Suppressor macrophage treated with lipopolysaccharide for 4 hours (primary cell): ENCODE data around the gene DHRS4.

ENCODE experiments used
- DNase-seq: peaks from one replicate; pipeline ENCODE4 v3.0.0-alpha.2; 2020

The DHRS4 gene

DNA sequence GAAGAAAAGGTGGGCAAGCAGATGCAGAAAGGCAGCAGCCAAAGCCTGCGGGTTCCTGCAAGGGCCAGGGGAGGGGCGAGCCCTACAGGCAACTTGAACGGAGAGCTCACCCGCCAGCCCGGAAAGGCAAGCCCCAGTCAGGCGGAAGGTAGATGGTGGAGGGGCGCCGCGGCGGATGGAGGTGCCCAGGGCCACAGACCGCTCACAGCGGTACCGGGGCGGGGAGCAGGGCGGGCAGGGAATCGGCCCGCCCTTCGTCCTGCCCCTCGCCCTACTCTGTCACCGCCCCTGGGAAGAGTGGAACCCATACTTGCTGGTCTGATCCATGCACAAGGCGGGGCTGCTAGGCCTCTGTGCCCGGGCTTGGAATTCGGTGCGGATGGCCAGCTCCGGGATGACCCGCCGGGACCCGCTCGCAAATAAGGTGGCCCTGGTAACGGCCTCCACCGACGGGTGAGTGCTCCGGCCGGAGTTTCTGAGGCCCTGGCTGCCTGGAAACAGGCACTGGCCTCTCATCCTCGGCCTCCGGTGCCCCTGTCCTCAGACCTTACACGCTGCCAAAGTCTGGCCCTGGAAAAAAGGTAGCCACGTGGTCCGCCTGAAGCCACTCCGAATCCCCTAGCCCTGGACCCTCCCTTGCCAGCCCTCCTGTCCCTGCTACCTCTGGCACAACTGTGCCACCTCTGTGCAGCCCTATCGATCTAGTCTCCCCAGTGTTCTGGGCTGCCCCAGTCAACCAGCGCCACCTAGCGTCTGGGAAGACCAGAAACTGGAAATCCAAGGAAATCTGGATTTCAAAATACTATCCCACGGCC lies at the start of gene DHRS4:
TSS of gene DHRS4 (plus strand) at position 307 of the 815 bp plus-strand sequence. CDS start at position 326, 19 bp downstream.
- DNase-seq = peak; percentile 86

DNA sequence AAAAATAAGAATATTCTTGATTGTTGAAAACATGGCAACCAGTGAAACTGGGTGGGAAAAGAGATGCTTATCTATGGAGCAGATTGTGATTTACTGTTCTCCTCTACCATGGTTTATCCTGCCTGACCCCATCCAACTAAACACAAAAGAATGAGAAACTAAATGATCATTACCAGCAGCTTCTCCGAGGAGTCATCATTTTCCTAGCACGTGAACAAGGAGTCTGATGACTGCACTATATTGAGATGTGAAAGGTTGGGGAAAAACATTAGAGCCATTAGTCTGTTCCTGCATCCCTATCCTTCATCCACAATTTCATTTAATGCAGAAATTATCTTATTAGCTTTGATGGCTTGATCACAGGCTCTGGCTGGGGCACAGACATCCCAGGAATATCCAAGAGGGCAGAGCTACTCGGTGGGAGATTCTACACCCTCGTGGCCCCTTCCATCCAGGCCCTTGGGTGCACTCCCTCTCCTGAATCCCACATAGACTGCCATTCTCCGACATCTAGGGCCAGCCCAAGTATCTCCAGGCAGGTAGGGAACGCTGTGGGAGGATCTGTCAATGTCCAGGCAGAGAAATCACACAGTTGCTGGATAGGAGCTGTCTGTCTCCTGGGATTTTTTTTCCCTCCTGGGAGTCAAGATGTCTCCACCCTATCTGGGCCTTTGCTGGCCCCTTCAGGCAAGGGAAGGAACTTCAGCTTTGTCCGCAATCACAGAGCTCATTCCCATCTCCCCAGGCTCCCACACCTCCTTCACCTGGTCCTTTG lies 43.3 kb upstream of the DHRS4 start:
- DNase-seq = peak; percentile 61

DNA sequence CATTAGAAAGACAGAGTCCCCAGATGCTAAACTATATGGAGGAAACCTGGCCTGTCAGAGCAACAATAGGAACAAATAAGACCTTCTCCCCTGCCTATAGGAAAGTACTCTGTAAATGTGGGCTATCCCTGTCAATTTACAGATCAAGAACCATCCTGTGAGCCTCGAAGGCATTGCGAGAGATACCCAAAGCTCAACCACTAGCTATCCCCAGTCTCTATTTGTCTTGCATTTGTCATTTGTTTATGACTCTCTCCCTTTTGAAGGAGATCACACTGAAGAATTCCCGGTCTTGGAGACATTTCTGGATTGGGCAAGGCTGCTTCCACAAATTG lies 42.7 kb upstream of the DHRS4 start:
- no peak for DNase-seq

DNA sequence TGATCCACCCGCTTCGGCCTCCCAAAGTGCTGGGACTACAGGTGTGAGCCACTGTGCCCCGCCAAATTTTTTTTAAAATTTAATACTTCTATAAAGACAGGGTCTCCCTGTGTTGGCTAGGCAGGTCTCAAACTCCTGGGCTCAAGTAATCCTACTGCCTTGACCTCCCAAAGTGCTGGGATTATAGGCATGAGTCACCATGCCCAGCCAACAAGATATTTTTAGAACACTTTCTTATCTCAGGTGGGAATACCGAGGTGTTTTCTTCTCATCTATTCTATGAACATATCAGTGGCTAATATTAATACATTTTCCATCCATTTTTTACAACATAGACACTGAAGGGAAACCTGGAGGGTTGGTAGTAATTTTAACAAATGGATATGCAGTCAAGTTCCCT lies 38.0 kb upstream of the DHRS4 start:
- DNase-seq = no peak

DNA sequence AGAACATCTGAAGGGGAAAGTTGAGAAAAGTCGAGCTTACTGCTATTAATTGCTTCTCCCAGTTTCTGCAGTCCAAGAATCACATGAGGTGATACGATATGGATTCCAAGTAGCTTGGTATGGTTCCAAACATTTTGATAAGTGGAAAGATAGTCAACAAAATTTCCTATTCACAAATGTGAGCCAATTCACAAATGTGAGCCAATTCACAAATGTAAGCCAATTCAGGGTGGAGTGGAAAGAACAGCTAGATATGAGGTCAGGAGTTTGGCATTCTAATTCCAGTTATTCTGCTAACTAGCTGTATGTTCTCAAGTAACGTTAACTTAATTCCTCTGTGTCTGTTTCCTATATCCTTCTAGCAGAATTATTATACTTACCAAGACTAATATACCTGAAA lies 37.6 kb upstream of the DHRS4 start:
- no peak for DNase-seq

DNA sequence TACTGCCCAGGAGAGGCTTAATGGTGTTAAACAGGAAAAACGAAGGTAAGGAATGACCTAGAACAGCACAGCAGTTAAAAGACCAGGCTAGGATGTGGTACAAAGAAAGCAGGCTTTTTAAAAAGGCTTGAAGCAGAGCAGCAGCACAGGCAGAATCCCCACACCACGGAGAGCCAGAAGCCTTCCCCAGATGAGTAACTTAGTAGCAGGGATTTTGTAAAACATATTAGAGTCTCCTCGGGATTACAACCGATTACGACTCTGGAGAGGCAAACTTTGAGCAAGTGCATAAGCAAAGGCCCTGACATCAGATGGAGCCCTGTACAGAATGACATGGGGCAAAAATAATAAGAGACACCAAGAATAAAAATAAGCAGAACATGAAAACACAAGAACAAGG lies 37.1 kb upstream of the DHRS4 start:
- DNase-seq = no peak

DNA sequence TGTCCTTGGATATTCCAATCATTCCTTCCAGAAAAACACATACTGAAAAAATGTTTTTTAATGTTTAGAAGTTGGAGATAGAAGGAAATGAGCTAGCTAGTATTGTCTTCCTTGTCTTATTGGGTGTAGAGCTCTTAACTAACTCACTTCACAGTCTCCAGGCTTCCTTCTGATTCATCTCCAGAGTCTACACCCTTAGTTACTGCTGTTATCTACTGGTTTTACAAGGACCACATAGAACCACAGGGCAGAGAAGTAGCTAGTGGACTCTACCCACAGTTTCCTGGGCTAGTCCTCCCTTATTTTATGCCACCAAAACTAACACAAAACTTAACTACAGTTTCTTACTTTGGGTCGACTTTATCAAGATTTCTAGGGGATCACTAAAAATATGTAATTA lies 31.0 kb upstream of the DHRS4 start:
- no peak for DNase-seq

DNA sequence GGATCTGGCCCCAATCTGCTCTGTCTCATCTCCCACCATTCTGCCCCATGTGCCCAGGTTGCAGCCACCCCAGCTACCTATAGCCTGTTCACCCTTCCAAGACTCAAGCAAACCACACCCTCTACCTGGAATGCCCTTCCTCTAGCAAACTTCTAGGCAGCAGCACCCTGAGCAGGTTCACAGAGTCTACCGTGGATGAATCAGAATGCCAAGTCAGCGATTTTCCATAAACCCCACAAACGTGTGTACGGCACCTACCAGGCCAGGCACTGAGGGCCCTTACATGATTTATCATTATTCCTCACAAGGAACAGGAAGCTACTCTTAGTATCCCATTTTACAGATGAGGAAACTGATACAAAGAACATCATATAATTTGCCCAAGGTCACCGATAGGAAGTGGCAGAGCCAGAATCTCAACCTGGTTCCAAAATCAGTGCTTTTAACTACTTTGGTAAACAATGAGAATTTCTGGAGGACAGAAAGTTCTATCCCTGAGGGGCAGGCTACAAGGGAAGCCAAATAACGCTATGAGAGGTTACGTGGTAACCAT lies 28.0 kb upstream of the DHRS4 start:
- DNase-seq = no peak

DNA sequence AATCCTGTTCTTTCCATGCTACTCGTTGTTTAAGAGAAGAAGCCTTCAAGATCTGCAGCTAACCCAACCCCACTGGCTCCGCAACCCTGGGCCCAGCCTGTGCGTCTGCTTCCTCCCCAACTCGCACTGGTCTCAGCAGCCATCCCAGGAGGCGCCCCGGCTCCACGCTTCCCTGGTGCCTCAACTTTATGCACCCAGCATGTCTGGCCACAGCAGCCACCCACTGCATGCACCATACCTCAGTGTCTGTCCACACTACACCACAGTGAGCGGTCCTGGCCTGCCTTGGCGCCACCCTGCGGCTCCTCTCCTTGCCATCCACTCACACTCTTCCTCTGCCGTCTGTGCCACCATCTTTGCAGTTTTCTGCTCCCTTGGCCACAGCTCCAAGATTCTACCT lies 27.0 kb upstream of the DHRS4 start:
- no peak for DNase-seq

DNA sequence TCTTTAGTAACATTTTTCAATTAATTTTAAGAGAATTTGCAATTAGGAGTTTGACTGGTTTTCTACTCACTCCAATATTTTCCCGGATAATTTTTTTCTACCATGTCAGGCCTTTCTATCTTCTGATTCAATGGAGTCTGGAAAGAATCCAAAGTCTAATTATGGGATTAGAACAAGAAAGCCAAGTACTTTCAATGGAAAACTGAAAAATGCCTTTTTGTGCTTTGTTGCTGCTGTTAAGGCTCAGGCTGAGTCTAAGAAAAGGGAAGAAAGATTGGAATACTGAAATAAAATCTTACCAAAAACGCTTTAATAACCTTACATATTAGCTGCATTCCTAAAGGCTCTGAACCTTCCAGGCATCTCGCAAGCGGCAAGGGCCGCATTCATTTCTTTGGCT lies 24.4 kb upstream of the DHRS4 start:
- no peak for DNase-seq

DNA sequence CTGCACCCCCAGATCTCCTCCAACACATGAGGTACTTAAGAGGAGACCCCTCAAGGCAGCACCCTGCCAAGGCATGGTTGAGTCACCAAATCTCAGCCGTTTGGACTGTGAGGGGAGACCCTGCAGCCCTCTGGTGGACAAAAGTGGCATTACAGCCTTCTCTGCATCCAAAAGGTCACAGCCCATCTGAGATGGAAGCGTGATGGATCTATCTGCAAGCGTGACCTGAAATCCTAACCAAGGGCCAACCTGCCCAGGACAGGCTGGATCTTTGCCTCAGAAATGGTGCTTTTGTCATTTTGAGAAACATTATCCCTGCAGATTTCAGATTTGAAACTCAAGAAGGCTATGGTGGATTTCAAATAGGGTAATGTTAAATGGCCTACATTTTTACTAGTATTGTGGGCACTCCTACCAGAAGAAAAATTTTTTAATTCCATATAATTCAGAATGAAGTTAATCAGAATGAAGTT lies 23.7 kb upstream of the DHRS4 start:
- DNase-seq = peak; percentile 88

DNA sequence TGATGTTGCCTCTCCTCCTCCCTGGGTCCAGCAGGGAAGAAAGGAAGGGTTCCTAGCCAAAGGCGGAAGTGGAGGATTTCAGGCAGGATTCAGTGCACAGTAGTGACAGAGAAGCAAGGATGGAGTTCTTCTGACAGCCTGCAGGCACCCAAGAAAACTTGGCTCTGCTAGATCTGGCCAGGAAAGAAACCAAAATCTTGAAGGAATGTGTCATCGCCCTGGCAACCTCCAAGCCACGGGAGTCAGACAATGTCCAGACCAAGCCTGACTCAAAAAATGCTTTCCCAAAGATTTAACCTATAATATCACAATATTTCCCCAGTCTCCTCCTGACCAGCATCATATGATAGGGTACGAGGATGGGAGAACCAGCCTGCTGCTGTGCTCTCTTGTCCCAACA lies 22.8 kb upstream of the DHRS4 start:
- DNase-seq = no peak

DNA sequence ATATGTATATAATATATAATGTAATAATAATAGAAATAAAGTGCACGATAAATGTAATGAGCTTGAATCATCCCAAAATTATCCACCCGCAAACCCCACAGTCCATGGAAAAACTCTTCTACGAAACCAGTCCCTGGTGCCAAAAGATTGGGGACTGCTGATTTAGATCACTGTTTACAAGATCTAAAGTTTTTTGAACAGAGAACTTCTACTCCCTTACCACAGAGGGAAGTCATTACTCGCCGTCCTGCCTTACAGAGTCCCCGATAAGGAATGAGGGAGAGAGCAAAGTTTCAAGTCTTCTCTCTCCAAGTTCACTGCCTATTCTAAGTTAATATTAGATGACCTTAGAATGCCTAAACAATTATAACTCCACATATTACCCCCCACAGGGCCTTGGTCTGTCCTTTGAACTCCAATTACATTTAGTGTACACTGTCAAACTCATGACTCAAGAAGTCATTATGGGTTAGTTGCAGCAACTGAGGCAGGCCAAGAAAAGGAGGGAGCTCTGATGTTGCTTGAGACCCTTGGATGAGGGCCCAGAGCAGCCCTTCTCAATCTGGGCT lies 21.8 kb upstream of the DHRS4 start:
- no peak for DNase-seq

DNA sequence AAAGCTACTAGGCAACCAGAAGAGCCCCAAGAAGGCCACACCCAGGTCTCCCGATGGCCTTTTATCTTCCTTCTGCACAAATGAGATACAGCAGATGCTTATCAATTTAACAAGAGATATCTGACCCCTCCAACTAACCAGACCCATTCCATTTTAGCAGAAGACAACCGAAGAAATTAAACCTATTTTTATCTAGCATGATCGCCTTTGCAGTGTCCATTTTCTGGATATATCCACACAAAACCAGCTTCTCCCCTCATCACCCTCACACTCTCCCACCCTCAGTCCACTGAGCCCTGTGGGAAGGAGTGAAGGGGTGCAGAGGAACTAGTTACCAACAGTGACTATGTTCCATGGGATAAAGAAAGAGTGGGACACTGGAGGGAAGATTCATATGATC lies 20.9 kb upstream of the DHRS4 start:
- DNase-seq = no peak

DNA sequence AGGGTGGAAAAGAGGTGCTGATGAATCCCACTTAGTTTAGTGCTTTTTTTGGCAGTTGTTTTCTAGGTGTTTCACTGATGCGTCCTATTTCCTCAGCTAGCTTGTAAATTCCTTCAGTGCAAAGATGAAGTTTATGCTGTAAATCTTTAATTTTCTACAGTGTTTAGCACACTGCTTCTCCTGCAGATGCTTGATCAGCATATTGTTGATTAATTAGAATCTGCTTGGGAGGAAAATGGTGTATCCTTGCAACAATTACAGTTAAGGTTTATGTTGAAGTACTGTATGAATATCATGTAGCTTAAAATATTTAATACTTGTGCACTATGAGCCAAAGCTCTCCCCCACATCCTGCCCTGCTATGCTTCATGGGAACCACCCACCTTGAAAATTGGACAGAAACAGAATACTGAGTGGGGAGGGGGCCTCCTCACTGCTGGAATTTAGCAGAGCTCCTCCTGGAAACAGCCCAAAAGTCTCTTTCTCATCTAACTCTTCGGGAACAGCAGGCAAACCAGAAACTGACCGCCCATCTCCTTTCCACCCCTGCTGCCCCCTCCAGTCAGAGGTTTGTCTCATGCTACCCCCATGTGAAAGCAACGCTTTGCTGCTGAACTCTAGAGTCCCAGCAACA lies 20.3 kb upstream of the DHRS4 start:
- no peak for DNase-seq

DNA sequence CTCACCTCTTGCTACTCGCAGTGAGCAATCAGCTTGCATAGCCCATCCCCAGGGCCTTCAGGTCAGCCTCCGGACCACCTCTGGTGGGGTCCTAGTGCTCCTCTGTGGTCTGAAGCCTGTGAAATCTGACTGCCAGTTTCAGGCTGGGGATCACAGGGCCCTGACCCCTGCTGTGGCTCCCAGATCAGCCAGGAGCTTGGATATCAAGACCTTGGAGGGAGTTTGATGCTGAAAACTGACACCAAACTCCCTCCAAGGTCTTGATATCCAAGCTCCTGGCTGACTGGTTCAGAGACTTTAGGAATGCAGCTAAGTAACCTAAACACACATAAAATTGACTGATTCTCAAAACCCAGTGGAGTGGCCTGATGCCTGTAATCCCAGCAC lies 19.8 kb upstream of the DHRS4 start:
- DNase-seq = no peak

DNA sequence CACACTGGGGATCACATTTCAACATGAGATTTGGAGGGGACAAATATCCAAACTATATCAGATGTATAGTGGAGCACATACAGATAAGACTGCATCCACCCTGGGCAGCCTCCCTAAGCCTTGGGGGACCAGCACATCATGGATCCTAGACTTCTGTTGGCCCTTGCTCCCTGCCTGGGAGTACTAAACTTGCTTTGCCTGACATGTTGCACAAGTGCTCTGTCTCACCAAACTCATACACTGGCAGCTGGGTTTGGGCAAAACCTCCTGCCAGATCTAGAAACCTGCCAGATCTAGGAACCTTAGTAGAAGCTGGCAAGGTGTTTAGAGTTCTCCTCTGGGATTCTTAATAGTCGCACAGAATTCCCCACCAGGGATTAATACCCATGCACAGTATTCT lies 18.4 kb upstream of the DHRS4 start:
- no peak for DNase-seq

DNA sequence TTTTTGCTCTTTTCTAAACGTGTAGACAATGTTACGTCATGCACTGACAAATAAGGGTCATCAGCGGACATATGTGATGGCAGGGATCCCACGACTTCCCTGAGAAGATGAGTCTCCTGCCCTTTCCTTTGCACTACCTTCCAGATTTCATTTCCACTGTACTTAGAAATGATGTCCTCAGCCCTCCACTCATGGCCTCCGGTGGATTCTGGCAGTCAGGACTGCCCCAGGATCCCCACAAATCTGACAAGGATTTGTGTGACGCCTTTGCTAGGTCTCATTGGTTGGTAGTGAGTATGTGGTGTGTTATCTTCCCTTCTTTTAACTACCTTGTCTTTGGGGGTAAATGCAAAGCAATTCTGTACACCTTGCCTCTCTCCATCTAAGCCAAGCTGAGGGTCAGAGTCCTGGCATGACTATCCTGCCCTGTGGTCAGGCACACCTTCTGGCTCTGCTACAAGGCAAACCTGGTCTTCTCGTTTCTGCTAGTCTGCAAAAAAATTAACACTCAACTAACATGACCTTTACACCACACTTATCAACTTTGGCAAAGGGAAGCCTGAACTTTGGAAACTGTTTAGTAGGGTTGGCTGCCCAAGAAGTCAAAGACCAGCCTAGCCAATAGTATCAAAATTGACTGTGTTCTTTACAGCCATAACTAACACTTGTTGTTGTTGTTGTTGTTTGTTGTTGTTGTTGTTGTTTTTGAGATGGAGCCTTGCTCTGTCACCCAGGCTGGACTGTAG lies 17.3 kb upstream of the DHRS4 start:
- DNase-seq = no peak

DNA sequence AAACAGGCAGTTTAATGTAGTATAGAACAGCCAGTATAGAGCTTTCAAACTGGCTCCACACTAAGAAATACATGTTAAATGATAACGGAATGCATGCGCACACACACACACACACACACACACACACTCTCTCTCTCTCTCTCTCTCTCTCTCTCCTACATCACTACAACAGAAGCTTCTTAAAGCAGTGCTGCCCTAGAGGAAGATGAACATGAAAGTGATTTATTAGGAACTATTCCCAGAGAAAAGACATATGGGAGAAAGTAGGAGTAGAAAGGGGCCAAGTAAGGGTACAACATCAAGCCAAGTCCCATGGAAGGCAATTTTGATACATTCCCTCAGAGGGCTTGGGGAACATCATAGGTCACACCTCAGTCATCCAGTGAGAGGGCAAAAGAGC lies 16.4 kb upstream of the DHRS4 start:
- DNase-seq = no peak

DNA sequence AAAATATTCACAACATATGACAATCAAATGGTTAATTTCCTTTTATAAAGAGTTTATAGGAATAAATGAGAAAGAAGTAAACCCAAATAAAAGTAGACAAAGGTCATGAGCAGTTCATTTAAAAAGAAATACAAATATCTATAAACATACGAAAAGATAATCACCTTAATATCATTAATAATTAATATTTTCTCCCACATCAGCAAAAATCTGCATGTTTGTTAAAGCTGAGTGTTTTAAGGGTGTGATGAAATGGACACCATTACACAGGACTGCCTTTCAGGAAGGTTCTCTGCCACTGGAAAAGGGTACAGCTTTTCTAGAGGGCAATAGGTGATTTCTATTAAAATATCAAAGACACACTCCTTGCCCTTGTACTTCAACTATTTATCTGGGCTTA lies 14.7 kb upstream of the DHRS4 start:
- DNase-seq = no peak

DNA sequence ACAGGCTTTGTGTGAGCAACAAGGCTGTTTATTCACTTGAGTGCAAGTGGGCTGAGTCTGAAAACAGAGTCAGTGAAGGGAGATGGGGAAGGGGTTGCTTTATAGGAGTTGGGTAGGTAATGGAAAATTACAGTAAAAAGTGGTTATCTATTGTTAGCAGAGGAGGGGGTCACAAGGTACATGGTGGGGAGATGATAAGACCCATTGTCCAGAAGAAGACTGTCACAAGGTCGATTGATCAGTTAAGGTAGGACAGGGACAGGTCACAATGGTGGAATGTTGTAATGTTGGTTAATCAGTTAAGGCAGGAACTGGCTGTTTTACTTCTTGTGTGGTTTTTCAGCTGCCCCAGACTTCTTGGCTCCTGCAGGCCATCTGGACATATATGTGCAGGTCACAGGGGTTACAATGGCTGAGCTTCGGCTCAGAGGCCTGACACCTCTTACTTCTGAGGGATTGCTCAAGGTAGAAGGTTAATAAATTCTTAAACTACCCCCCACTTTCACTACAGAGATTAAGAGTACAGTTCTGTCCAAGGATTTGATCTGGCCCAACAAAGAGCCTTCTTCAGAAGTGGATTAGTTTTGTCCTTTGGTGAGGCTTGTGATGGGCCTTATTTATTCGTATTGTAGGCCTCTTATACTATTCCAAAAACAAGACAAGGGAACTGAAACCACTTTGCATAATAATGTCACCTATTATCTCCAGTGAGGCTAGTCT lies 13.8 kb upstream of the DHRS4 start:
- no peak for DNase-seq

DNA sequence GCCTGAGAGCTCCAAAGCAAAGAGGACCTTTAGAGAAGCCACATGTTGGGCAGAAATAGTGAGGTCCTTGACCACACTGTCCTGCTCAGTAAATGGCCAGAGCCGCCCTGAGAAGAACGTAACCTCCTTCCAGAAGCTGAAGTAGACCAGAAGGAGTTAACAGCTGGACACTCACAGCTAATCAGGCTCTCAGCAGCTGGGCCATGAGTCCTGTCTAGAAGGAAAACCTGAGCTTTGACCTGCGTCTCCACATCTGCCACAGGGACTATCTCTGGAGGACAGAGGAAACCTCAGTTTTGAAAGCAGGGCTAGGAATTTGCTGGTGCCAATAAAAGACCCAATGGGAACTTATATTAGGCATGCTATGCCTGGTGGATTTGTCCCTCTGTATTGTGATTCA lies 12.3 kb upstream of the DHRS4 start:
- DNase-seq = no peak
